HG03025 (cell line): Measurements from ENCODE around the gene OBSCN.

Experiments used
- ATAC-seq: cut with Tn5 transposase; IDR thresholded peaks from one replicate; pipeline ENCODE4 v1.9.1; 2021; ENCODE audit warnings: mild to moderate bottlenecking, moderate library complexity; ENCODE audit not compliant: unreplicated experiment, low FRiP score

OBSCN gene, protein sequence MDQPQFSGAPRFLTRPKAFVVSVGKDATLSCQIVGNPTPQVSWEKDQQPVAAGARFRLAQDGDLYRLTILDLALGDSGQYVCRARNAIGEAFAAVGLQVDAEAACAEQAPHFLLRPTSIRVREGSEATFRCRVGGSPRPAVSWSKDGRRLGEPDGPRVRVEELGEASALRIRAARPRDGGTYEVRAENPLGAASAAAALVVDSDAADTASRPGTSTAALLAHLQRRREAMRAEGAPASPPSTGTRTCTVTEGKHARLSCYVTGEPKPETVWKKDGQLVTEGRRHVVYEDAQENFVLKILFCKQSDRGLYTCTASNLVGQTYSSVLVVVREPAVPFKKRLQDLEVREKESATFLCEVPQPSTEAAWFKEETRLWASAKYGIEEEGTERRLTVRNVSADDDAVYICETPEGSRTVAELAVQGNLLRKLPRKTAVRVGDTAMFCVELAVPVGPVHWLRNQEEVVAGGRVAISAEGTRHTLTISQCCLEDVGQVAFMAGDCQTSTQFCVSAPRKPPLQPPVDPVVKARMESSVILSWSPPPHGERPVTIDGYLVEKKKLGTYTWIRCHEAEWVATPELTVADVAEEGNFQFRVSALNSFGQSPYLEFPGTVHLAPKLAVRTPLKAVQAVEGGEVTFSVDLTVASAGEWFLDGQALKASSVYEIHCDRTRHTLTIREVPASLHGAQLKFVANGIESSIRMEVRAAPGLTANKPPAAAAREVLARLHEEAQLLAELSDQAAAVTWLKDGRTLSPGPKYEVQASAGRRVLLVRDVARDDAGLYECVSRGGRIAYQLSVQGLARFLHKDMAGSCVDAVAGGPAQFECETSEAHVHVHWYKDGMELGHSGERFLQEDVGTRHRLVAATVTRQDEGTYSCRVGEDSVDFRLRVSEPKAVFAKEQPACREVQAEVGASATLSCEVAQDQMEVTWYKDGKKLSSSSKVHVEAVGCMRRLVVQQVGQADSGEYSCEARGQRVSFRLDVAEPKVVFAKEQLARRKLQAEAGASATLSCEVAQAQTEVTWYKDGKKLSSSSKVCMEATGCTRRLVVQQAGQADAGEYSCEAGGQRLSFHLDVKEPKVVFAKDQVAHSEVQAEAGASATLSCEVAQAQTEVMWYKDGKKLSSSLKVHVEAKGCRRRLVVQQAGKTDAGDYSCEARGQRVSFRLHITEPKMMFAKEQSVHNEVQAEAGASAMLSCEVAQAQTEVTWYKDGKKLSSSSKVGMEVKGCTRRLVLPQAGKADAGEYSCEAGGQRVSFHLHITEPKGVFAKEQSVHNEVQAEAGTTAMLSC (N-terminal part only)

DNA sequence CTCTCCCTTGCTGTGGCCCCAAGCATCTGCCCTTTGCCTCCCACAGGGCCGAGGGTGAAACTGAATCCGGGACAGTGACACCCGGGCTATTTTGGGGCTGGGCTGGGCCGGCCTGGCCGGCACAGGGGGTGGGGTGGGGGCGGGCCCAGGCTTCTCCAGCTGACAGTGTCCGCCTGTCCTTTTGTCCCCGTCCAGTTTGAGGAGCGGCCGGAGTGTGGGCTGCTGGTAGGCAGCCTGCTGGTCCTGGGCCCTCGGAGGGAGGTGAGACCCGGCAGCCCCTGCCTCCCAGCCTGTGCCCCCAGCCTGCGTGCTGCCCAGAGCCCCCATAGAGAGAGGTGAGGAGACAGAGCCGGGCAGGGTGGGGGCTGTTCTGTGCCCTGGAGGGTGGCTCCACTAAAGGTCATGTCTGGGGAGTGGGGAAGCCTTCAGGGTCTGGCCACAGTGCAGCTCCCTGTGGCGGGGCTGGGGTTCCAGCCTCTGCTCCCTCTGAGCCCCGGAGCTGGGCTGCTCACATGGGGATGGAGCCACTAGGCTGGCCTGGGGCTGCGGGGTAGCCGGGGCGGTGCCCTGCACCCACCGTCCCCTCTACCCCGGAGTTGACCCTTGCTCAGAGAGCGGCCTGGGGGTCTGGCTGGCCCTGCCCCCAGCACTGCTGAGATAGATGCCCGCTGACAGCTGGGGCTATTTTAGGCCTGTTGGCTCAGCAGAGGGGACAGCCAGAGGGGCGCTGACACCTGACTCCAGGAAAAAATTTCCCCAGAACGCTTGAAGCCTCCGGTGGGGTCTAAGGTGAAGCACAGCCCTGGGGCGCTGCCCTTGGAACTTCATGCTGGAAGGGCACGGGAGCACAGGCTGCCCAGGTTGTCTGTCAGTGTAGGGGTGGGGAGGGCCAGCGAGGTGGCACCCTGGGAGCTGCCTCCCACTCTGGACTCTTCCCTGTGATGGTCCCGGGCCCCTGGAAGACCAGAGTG is at the start of gene OBSCN:
OBSCN (plus strand) TSS at position 194 of the 971 bp plus-strand sequence. CDS start 3,740 bp downstream, outside the sequence.
- no peak for ATAC-seq

DNA sequence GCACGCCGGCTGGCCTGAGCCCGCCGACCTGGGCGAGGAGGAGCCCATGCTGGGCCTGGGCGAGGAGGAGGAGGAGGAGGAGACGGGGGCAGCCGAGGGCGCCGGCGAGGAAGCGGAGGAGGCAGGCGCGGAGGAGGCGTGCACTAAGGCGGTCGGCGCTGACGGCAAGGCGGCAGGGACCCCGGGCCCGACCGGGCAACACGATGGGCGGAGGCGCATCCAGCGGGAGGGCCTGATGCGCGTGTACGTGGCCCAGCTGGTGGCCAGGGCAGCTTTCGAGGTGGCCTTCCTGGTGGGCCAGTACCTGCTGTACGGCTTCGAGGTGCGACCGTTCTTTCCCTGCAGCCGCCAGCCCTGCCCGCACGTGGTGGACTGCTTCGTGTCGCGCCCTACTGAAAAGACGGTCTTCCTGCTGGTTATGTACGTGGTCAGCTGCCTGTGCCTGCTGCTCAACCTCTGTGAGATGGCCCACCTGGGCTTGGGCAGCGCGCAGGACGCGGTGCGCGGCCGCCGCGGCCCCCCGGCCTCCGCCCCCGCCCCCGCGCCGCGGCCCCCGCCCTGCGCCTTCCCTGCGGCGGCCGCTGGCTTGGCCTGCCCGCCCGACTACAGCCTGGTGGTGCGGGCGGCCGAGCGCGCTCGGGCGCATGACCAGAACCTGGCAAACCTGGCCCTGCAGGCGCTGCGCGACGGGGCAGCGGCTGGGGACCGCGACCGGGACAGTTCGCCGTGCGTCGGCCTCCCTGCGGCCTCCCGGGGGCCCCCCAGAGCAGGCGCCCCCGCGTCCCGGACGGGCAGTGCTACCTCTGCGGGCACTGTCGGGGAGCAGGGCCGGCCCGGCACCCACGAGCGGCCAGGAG is 49.5 kb upstream of the OBSCN start:
- ATAC-seq: no peak

DNA sequence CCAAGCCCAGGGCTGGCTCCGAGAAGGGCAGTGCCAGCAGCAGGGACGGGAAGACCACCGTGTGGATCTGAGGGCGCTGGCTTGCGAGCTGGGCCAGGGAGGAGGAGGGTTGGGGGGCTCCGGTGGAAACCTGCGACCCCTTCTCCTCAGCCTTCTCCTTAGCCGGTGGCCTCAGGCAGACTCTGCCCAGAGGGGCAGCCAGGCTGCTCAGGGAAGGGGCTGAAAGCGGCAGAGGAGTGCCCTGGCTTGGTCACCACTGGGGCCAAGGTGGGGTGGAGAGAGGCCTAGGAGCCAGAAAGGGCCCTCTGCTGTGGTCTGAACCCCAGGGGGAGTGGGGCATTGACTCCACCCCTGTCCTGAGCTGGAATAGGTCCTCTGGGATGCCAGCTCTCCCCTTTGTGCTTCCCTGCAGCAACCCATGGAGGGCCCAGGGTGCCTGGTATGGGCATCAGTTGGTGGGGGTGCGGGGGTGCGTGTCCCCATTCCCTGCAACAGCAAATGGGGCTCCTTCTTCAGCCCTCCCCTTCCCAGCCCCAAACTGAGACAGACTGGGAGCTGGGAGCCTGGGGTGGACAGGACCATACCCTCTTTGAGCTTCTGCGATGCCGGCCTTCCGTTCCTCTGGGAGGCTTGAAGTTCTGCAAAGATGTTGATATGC is 48.7 kb upstream of the OBSCN start:
- no peak for ATAC-seq

DNA sequence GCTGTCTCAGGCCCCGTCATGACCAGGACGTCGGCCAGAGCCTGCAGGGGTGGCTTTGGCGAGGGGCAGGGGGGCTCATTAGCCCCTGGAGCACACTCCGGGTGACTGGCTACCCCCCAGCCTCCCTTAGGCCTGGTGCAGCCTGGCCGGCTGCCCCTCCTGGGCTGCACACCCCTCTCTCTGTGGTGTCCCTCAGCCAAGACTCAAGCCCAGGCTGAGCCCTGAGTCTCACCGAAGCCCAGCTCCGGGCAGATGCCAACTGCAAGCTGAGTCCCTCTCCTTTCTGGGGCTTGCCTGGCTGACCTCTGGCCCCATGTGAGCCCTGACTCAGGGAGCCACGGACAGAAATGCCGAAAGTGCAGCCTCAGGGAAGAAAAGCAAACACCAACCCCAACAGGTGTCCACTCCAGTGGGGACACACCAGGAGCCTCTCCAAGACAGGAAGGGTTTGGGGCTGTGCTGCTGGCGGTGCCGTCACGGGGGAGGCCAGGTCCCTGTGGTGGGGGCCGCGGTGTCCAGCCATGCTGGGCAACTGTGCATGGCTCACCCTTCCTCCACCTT is 47.6 kb upstream of the OBSCN start:
- ATAC-seq: no peak

DNA sequence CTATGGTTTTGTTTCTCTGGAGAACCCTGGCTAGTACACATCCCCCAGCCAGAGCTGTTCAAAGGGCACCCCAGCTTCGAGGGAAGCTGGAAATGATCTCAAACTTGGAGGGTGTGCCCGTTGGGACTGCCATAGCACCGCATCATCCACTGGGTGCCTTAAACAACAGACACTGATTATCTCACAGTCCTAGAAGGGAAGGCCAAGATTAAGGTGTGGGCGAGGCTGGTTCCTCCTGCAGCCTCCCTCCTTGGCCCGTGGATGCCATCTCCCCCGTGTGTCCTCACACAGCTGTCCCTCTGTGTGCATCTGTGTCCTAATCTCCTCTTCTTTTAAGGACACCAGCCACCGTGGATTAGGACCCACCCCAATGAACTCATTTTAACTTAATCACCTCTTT is 46.5 kb upstream of the OBSCN start:
- ATAC-seq: no peak

DNA sequence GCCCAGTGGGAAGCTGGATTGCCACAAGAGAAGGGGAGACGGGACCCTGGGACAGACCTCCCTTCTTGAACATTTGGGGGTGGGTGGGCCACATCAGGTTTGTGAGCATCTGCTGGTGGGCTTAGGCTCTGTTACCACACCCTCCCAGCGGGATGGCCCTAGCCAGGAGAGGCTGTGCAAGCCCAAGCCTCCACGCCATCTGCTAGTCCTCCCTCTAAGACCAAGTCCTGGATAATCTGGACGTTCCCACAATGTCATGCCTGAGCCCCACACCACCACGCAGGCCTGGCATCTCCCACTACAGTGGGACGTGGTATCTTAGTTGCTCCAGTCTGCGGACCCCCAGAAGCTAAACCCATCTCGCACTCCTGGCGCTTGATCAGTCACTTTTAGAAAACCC is 46.0 kb upstream of the OBSCN start:
- ATAC-seq: no peak

DNA sequence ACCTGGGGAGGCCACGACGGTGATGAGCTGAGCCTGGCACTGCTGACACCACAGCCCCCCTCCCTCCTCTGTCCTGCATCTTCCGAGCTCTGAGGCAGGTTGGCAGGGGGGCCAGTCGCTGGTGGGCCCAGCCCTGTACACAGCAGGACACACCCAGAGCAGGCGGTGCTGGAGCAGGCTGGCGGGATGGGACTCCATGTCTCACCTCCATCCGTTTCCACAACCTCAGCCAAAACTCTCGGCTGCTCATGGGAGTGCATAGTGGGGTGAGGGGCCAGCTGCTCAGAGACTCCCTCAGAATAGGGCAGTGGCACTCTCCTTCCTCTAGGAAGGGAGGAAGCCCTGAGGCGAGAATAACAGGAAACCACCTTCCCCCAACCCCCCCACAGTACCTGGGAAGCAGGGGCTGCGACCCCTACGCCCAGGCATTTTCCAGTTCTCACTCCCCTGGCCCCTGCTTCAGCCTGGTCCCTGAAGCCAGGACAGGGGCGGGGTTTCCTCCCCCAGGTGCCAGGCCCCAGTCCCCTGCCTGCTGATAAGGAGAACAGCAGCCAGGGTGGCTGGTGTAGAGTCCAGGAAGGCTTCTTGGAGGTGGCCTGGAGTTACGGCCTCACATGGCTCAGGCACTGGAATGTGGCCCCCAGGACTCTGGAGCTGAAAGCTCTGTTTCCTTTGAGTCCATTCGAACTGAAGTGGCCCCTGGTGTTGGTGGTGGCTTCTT is 45.4 kb upstream of the OBSCN start:
- no peak for ATAC-seq

DNA sequence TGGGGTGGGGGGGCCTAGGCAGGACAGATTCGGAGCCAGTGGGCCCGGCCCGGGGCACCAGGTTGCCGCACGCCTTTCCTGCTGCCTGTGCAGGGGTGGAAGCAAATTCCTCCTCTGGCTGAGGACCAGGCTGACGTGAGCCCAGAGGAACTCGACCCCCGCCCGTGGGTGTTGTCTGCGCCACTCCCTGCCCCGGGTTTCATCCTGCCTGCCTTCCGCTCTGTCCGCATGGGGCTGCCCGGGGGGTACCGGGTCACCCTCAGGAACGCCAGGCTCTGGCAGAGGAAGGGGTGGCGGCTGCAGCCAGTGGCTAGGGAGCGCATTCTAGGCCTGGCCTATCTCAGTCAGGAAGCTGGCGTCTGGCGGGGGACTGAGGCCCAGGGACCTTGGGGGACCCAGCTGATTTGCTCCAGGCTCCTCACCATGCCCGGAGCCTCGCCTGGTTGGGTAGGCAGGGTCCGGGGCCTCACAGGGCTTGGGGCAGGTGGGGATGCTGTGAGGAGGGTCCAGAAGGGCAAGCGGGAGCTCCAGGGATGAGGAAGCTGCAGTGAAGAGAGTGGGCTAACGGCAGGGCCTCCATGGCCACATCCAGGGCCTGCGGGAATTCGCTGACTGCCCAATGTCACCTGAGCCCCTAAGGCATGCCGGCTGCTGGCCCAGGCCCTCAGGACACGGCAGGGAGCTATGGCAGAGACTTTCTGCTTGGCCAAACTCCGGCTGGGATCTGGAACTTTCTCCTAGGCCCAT is 44.7 kb upstream of the OBSCN start:
- ATAC-seq: no peak

DNA sequence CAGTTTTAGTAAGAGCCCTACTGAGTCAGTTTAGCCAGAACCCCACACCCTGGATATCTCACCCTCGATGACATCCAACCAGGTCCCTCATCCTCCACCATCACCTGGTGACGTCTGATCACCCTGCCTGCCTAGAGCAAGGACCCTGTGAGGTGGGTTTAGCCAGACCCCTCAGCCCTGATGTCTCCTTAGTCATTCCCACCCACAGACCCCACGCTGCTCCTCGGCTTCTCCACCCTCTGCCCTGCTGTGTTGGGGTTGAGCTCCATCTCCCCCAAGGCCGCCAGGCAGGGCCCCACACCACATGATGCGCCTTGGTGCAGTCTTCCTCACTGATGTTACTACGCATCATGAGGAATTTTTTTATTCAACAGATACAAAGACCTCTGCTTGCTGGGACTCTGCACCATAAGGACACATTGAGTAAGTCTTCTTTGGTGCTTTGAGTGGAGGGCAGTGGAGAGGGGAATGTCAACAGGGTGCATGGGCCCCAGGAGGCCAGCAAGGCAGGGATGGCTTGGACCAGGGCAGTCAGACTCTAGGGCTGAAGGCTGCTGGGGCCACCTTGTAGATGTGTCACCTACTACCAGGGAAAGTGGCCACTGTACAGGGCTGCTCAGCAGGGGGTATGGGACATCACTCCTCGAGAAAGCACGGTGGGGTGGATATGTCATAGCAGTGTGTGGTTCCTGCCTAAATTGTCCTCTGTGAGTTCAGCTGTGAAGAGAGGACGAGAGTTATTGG is 43.9 kb upstream of the OBSCN start:
- no peak for ATAC-seq

DNA sequence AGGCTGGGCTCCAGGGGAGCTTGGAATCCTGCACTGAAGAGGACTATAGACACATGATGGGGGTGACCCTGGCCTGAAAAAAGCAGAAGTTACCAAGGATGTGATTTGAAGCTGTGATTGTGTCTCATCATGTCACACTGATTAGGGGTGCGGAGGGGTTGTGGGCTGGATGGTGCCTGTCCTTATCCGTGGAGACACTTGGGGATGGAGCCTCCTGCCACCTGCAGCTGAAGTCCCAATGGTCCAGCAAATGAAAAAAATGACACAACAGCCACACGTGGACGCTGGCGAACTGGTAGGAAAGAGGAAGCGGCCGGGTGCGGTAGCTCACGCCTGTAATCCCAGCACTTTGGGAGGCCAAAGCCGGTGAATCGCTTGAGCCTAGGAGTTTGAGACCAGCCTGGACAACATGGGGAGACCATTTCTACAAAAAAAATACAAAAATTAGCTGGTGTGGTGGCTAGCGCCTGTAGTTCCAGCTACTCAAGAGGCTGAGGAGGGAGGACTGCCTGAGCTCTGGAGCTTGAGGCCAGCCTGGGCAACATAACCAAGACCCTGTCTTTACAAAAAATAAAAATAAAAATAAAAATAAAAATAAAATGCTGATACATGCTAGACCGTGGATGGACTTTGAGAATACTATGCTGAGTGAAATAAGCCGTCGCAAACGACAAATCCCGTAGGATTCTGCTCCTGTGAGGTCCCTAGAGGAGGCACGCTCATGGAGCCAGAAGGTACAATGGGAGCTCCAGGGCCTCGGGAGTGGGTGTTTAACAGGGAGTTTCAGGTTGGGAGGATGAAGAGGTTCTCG is 43.1 kb upstream of the OBSCN start:
- ATAC-seq: no peak

DNA sequence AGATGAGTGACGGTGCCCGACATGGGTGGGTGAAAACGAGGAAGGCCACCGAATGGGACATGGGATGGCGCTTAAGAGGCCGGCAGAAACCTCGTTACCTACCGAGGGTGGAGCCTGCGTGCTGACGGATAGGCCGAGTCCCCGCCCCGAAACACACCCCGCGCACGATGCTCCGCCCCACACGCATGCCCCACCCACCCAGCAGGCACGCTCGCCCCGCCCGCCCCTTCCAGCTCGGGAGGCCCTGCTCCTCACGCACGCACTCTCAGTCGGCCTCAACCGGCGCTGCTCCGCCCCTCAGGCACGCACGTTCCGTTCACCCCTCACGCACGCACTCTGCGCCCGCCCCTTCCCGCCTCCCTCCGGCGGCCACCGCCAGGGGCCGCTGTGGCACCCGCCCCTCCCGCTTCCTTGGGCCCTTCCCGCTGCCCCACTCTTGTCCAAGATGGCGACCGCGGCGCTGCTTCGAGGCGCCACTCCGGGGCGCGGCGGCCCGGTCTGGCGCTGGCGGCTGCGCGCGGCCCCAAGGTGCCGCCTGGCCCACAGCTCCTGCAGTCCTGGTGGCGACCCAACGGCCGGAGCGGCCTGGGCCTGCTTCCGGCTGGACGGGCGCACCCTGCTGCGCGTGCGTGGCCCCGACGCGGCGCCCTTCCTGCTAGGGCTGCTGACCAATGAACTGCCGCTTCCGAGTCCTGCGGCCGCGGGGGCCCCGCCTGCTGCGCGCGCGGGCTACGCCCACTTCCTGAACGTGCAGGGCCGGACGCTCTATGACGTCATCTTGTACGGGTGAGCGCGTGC is 42.3 kb upstream of the OBSCN start, which contains the start of gene IBA57:
IBA57 (plus strand) TSS at position 433 of the 798 bp plus-strand sequence; CDS start at position 446, 13 bp downstream.
- peak; percentile 81 for ATAC-seq

DNA sequence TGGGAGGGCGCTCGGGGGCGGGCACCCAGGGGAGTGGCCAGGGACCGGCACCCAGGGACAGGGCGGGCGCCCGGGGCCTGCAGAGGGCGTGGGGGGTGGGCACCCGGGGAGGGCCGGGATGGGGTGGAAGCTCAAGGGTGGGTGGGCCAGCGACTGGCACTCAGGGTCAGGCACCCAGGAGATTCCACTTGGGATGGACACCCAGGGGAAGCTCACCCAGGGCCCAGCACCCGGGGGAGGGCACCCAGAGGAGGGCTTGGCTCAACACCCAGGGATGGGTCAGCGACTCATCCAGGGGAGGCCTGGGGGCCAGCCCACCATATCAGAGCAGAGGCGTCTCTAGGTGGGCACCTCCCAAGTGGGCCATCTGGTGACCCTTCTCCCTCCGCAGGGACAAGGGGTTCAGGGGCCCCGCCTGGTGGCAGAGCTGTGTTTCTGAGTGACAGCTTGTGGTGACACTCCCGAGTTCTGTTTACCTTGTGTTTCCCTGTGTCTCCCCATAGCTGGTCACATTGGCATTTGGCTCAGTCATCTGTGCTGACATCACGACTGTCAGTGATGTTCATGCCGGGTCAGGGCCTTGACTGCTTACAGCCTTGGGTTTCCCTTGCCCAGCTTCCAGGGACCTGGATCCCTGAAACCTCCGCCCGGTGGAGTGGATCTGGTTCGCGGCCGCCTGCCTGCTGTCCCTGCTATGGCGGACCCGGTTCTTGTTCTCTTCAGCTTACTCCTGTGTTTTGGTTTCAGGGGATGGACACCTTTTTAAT is 41.5 kb upstream of the OBSCN start:
- ATAC-seq: peak; percentile 13

DNA sequence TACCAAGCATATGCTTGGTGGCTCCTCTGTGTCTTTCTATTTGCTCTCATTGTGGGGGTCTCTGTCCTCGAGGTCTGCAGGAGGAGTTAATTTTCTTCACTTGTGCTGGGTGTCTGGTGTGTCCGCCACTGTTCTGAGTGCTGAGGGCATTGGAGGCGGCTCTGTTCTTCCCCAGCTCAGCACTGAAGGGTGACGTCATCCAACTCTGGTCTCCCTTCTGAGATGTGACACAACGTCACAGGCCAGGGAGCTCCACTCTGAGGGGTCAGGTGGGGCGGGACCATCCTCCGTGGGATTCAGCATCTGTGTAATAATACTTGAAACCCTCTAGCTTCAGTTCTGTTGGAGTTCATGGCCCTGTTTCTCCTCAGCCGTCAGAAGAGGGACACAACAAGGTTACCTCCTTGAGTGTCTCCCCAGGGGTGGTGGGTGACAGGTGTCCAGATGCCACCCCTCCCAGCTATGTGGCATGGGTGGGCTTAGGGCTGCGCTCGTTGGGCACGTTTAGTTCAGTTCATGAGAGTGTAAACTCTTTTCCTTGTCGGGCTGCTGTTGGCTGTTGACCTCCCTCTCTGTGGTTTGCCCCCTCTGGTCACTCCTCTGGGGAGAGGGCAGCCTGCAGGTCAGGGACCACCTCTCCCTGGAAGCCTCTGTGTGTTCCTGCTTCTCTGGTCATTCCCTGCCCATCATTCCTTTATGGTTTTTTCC is 39.1 kb upstream of the OBSCN start:
- no peak for ATAC-seq
